Fibroblast of mammary gland (primary cell): ENCODE data around the gene UNC5B.

ENCODE experiments used
- DNase-seq: peaks from one replicate; pipeline ENCODE4 v3.0.0-alpha.2; 2010; ENCODE audit warnings: low read depth
- H3K4me3 ChIP-seq: 2 replicates; pipeline ENCODE4 v1.5.1; 2011; ENCODE audit warnings: low read depth, mild to moderate bottlenecking, low read length, moderate library complexity; ENCODE audit not compliant: control insufficient read depth
- CTCF ChIP-seq: conservative IDR thresholded peaks from 2 replicates; pipeline ENCODE4 v1.5.1; 2011; ENCODE audit warnings: low read depth, low read length, inconsistent platforms; ENCODE audit not compliant: control insufficient read depth, insufficient read depth

The UNC5B gene

GRCh38 chr10:71185209-71185608, 27.2 kb upstream of the UNC5B start:
- no peak for TF ChIP-seq CTCF
- no peak overlapping the region for H3K4me3 ChIP-seq
- no peak for DNase-seq

- no peak overlapping the region for H3K4me3 ChIP-seq
- no peak for DNase-seq
- TF ChIP-seq CTCF: no peak
Measured at GRCh38 chr10:71187197-71187596, 25.2 kb upstream of the UNC5B start.

GRCh38 chr10:71187600-71187999, 24.8 kb upstream of the UNC5B start:
- H3K4me3 ChIP-seq: no peak overlapping the region
- peak; percentile 35 for DNase-seq
- no peak for TF ChIP-seq CTCF

GRCh38 chr10:71188201-71188600, 24.2 kb upstream of the UNC5B start:
- TF ChIP-seq CTCF: no peak
- no peak for DNase-seq
- no peak overlapping the region for H3K4me3 ChIP-seq

GRCh38 chr10:71191019-71191418, 21.4 kb upstream of the UNC5B start:
- H3K4me3 ChIP-seq: no peak overlapping the region
- TF ChIP-seq CTCF: no peak
- DNase-seq: no peak

GRCh38 chr10:71191551-71192076, 20.8 kb upstream of the UNC5B start:
- no peak overlapping the region for H3K4me3 ChIP-seq
- TF ChIP-seq CTCF: no peak
- no peak for DNase-seq

GRCh38 chr10:71193516-71193915, 18.9 kb upstream of the UNC5B start:
- no peak for DNase-seq
- no peak for TF ChIP-seq CTCF
- H3K4me3 ChIP-seq: no peak overlapping the region
